Transverse colon (tissue), 4 donors: ENCODE data around the gene ROPN1B.
"Not testable (repeated sequence)": the region's sequence is repeated elsewhere in the genome, so short reads cannot be mapped to it uniquely, and the experiment has no call there.

Experiments used
- CTCF ChIP-seq, 5 experiments: fragments of 200-600 bp in 3 of 5; fragments of 450-650 bp in 2 of 5; sonication (generic) in 3 of 5; IDR thresholded peaks; 1 replicate in 2 of 5; 2 replicates in 3 of 5; pipeline ENCODE4 v1.5.1; 2016 to 2017; ENCODE audit warnings: antibody characterized with exemption in 5 of 5, inconsistent platforms in 3 of 5, mild to moderate bottlenecking in 2 of 5, moderate library complexity in 1 of 5
- POLR2AphosphoS5 ChIP-seq, 3 donors: sonication (generic); formaldehyde crosslinking; IDR thresholded peaks; one replicate each; pipeline ENCODE4 v1.6.1; 2016; ENCODE audit warnings: antibody characterized with exemption in 3 of 3

GRCh38 chr3:125968701-125969592 is at the start of gene ROPN1B:
- TF ChIP-seq CTCF, POLR2AphosphoS5 (IDR thresholded peaks at IDR 0.05): not testable (repeated sequence)
